ENCODE measurements around the gene BBS9. TPM values are rescaled to one million over a fixed set of nuclear protein-coding genes. Genes with fewer than 3 reads are reported as not detected.
A peak's percentile ranks its signal among the peaks of the same experiment; 100 is the strongest.

Gene BBS9
- total RNA-seq, 1 donor from 2014 or later, result 11.1 TPM

- no peak for DNase-seq (ENCODE audit: low read depth, low spot score)
Observed at GRCh38 chr7:33601101-33601500, 471.7 kb downstream of the BBS9 start.

DNA sequence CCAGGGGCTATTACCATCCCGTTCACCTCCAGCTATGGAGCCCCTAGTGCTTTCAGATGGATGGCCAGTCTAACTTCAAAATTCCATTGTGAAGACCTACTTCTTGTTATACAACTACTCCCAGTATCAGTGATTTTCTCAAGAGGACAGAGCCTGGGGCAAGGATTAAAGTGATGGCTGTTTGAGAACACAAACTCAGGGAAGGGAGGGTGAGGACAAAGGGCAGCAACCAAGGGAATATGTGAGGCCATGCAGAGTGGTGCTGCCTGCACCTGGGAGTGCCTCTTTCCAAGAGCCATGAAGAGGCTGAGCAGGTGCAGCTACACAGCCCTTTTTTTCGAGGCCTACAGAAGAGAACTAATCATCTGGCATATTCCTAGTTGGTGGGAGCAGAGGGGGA lies 472.5 kb downstream of the BBS9 start:
- no peak for DNase-seq (ENCODE audit: low read depth, low spot score)

DNA sequence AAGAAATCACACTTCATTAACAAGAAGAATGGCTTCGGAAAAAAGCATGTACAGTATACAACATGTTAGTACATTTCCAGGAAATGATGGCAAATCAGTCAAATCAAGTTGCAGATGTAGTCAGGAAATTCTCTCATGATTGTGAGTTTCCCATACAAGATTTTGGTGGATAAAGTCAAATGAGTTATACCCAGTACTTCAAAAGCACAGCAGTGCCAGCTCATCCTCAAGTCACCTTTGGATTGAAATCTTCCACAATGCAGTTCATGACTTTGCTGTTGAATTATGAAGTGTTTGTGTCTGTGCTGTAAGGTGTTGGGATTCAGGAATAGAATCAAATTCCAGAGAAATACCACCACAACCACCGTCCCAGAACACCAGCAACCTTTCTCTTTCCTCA lies 474.7 kb downstream of the BBS9 start:
- peak; percentile 8 for DNase-seq (ENCODE audit: low read depth, low spot score)

GRCh38 chr7:33610918-33611317 lies 481.6 kb downstream of the BBS9 start:
- no peak for DNase-seq (ENCODE audit: low read depth, low spot score)

- no peak for DNase-seq (ENCODE audit: low read depth, low spot score)
Observed at GRCh38 chr7:33612442-33612841, 483.1 kb downstream of the BBS9 start.

- DNase-seq (ENCODE audit: low read depth, low spot score), result no peak
Observed at GRCh38 chr7:33614357-33615117, 485.2 kb downstream of the BBS9 start.

DNA sequence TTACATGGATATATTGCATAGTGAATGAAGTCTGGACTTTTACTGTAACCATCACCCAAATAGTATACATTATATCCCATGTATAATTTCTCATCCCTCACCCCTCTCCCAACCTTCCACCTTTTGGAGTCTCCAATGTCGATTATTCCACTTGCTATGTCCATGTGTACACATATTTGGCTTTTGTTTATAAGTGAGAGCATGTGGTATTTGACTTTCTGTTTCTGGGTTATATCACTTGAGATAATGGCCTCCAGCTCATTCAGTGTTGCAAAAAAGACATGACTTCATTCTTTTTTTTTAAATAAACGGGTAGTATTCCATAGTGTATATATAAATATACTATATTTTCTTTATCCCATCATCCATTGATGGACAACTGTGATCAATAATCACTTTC lies 487.4 kb downstream of the BBS9 start:
- DNase-seq (ENCODE audit: low read depth, low spot score), result no peak

DNA sequence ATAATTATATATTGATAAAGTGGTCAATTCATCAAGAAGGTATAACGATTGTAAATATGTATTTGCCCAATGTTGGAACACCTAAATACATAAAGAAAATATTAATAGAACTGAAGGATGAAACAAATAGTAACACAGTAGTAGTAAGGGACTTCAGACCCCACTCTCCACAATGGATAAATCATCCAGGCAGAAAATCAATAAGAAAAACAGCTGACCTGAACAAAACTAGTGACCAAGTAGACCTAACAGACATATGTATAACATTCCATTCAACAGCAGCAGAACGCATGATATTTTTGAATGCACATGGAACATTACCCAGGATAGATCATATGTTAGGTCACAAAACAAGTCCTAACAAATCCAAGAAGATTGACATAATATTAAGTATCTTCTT lies 489.9 kb downstream of the BBS9 start:
- no peak for DNase-seq (ENCODE audit: low read depth, low spot score)

DNA sequence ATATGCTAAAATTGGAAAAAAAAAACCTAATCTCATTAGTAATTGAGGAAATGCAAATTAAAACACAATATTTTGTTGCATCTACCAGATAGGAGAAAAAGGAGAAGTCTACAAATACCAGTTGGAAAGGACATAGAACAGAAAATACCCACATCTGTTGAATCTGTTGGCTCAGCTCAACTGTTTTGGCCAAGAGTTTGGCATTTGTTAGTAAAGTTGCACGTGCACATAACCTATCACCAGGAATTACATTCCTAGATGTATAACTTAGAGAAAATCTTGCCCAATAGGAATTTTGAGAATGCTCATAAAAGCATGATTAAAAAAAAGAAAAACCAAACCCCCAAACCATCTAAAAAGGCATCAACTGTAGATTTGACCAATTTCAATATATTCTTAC lies 493.9 kb downstream of the BBS9 start:
- no peak for DNase-seq (ENCODE audit: low read depth, low spot score)

DNA sequence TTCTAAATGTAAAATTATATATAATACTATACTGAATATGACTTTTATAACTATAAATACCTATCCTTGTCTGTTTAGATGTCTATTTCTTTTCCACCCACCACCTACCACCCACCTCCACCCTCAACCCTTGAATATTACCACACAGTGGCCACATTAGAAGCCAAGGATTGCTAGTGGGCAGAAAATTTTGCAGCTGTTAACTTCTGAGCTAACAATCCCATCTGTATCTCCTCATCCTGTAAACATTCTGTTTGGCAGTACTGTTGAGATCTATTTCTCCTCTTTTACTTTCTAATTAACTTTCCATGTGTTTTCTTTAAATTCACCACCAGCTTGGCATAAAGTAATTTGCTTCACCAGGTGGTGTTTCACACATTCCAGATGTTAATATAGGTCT lies 494.9 kb downstream of the BBS9 start:
- no peak for DNase-seq (ENCODE audit: low read depth, low spot score)

GRCh38 chr7:33626869-33627268 lies 497.5 kb downstream of the BBS9 start:
- no peak for DNase-seq (ENCODE audit: low read depth, low spot score)

DNA sequence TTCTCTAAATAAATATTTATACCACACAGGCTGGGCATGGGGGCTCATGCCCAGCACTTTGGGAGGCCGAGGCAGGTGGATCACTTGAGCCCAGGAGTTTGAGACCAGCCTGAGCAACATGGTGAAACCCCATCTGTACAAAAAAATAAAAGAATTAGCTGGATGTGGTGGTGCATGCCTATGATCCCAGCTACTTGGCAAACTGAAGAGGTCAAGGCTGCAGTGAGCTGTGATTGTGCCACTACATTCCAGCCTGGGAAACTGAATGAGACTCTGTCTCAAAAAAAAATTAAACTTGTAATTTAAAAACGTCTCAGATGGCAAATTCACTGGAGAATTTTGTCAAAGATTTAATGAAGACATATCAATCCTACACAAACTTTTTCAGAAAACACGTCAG lies 498.4 kb downstream of the BBS9 start:
- DNase-seq (ENCODE audit: low read depth, low spot score), result no peak

- no peak for DNase-seq (ENCODE audit: low read depth, low spot score)
Observed at GRCh38 chr7:33628894-33629293, 499.5 kb downstream of the BBS9 start.

DNA sequence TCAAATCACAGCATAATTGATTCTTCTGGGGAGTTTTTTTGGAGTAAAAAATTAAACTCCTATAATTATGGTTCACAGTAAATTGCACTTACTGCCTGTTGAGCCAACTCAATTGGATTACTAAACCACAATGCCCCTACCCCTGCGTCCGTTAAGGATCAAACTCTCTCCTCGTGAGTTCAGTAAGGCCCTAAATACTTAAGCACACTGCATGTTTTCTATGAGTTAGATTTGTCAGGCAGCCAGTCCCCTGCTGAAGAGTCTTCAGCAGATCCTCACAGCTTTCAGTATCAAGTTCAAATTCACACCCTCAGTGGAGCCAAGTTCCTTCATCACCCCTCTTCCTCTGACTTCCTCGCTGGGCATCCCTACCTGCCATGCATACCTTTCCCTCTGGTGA lies 501.0 kb downstream of the BBS9 start:
- DNase-seq (ENCODE audit: low read depth, low spot score), result no peak

GRCh38 chr7:33632322-33632721 lies 503.0 kb downstream of the BBS9 start:
- DNase-seq (ENCODE audit: low read depth, low spot score), result no peak

- no peak for DNase-seq (ENCODE audit: low read depth, low spot score)
Observed at GRCh38 chr7:33632840-33633525, 503.6 kb downstream of the BBS9 start.

DNA sequence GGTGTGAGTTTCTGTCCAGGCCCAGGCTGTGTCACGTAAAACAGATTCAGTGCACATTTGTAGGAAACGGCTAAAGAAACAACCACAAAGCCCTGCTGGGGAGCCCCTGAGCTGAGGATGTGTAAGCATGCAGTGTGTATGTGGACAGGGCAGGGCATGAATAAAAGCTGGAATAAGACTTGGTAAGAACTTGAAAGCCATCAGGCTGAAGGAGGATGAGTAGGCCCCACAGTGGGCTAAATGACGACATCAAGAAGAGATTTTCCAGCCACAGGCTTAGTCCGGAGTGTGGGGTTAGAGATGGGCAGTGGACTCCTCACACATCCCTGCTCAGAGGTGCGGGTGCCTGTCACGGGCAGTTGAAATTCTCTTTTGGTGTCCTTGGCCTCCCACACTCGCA lies 505.2 kb downstream of the BBS9 start:
- no peak for DNase-seq (ENCODE audit: low read depth, low spot score)

DNA sequence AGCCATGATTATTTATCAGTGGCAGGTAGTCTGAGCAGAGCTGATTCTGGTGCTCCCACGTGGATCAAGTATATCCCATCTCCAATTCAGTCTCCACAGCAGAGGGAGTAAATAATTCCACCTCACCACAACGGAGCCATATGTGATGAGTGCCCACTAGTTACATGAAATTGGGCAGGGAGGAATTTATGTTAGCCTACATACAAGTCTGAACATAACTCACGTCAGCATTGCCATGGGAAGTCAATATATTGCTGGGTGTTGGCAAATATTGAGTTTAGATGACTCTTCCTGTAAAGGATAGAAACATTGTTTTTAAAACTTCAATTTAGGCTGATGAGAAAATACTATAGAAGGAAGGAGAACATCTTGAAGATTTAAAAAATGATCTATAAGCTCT lies 507.0 kb downstream of the BBS9 start:
- no peak for DNase-seq (ENCODE audit: low read depth, low spot score)

- DNase-seq (ENCODE audit: low read depth, low spot score), result no peak
Observed at GRCh38 chr7:33639552-33640197, 510.3 kb downstream of the BBS9 start.

- DNase-seq (ENCODE audit: low read depth, low spot score), result no peak
Observed at GRCh38 chr7:33640741-33641140, 511.4 kb downstream of the BBS9 start.

DNA sequence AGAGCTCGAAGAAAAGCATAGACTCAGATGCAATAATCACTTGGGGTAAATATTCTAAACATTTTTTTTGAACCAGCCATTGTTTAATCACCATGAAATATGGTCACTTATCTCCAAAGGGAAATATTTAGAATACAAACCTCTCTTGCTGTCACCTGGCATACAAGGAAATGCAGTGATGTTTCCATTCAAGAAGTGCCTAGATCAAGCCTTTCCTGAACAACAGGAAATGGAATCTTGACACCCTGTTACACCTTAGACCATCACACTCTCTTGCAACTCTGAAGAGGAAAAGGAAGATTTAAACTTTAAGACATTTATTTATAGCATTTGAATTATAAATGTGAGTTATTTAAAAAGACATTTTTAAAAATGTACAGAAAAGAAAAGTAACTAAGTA lies 512.9 kb downstream of the BBS9 start:
- no peak for DNase-seq (ENCODE audit: low read depth, low spot score)

GRCh38 chr7:33643530-33643929 lies 514.2 kb downstream of the BBS9 start:
- no peak for DNase-seq (ENCODE audit: low read depth, low spot score)

GRCh38 chr7:33644489-33644888 lies 515.1 kb downstream of the BBS9 start:
- no peak for DNase-seq (ENCODE audit: low read depth, low spot score)

Measured in pulmonary artery endothelial cell (primary cell).